Sciatic nerve (tissue), 2 donors: ENCODE data around the gene OPALIN. TPM values are rescaled to one million over a fixed set of nuclear protein-coding genes. Genes with fewer than 3 reads are reported as not detected.

ENCODE experiments used
- ATAC-seq: fragments of 200-7000 bp; cut with Tn5 transposase; one replicate; pipeline ENCODE4 v1.9.1; 2020; ENCODE audit warnings: mild to moderate bottlenecking, moderate library complexity
- DNase-seq: peaks from one replicate; pipeline ENCODE4 v3.0.0-alpha.2; 2020; ENCODE audit warnings: low spot score
- intact Hi-C: fragments of 100-400 bp; cut with DNase I; formaldehyde crosslinking; loops from one replicate; pipeline ENCODE4 v1.14.2; 2022
- total RNA-seq: library from RNA; stranded (reverse); fragmentation: NEBNext Ultra II Directional; extraction: Animal tissue kit (Norgen Biotek cat#: 25700); gene quantifications from one replicate; pipeline ENCODE4 v1.2.1, GENCODE V29; 2021
- donor health status: DM: no; HTN: no; CAD: no.
- donor health status: DM: no; HTN: no; CAD: no.

OPALIN gene
- total RNA-seq, 1 donor from 2014 or later: not detected

DNA sequence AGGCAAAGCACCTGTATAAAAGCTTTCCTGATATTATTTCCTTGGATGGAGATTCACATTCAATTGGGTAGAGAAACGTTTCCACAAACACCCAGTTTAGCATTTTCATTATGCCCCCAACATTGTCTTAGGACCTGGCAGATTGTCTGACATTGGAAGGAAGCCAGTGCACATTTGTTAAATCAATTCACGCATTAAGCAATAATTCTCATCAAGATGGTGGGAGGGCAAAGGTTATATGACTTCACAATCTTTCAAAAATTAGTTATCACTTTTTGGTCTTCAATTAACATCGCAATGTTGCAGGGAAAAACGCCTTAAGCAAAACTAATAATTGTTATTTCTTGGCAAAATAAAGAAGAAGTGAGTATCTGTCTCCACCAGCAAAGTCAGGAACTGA is 16.4 kb downstream of the OPALIN start:
- ATAC-seq (no peak), DNase-seq (no peak)
- intact Hi-C loops: no loop called here

DNA sequence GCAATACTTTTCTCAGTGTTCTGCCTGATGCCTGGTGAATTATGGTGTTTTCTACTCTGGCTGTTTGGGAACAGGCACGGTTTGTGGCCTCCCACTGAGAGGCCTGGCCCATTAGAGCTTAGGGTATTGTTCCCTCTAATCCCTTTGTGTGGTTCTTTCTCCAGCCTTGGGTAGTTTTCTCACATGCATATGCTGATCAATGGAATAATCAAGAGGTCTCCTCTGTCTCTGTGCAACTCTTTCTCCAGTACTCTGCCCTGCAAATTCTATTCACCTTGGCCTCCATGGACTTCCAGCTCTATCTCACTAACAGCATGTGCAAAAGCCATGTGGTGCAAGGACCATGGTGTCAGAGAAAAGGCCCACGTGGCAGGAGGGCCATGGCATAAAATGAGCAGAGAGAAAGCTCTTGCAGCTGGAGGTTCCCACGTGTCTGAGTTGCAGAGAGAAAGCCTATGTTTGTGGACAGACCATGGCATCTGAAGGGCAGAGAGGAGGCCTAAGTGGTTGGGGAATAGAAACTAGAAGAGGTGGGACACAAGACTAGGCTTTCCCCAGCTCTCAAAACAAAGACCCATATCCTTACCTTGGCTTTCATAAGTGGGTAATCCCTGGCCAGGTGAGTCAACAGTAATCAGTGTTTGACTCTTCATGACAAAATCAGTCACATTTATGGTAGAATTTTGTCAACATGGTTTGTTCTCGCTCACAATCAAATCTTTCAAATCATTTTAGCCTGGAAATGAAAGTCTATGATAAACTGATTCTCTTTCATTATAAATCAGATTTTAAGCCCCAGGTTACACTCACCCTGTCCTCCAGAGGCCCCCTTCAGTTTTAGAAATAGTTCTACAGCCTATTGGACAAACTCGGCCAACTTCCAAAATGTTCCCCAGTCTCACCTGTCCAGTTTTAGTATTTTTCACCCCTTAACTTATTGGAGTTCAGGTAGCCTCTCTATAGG is 17.3 kb downstream of the OPALIN start:
- ATAC-seq (no peak), DNase-seq (no peak)
- intact Hi-C loops: no loop called here

- peak; percentile 63 for DNase-seq
- intact Hi-C loops: no loop called here
- ATAC-seq: peak; percentile 44
Observed at GRCh38 chr10:96339956-96340904, 18.6 kb downstream of the OPALIN start.

DNA sequence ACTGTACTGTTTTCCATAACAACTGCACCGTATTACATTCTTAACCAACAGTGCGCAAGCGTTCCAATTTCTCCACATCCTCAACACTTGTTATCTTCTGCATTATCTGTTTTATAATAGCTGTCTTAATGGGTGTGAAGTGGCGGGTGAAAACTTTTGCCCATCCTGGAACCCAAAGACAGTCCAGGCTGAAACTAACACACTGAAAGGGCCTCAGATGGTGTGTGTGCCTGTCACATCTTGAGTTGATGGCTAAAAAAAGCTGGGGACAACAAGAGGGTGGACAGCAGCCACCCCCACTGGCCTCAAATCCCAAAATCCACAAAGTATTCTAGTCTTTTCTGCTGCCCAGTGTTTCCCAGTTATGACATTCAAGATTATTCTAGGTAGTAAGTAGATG is 19.4 kb downstream of the OPALIN start:
- ATAC-seq (no peak), DNase-seq (no peak)
- intact Hi-C loops: no loop called here

- no peak for ATAC-seq
- intact Hi-C loops: no loop called here
- no peak for DNase-seq
Observed at GRCh38 chr10:96338279-96338925, 20.4 kb downstream of the OPALIN start.

DNA sequence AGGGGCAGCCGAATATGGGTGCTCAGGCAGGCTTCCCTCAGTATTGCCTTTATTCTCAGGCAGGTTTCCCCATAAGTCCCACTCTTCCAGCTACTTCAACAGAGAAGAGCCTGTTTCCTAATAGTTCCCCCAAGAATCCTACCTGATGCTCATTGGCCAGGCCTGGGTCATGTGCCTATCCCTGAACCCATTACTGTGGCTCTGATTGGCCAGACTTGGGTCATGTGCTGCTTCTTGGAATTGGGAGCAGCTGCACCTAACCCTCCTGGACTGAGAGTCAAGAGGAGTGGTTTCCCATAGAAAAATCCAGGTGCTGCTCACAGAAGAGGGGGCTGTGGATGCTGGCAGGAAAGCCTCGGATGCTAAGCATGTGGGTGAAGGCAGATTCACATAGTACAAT is 21.7 kb downstream of the OPALIN start:
- ATAC-seq: no peak
- intact Hi-C loops: no loop called here

GRCh38 chr10:96334616-96335526 is 23.9 kb downstream of the OPALIN start:
- no peak for ATAC-seq
- intact Hi-C loops: no loop called here
- no peak for DNase-seq

More for the DNA sequence above, 21.7 kb downstream of the OPALIN start:
- no peak for DNase-seq

- ATAC-seq (no peak), DNase-seq (no peak)
- intact Hi-C loops: no loop called here
Observed at GRCh38 chr10:96333101-96333500, 25.7 kb downstream of the OPALIN start.

GRCh38 chr10:96327462-96327861 is 31.3 kb downstream of the OPALIN start:
- ATAC-seq: no peak
- intact Hi-C loops: no loop called here
- no peak for DNase-seq

- intact Hi-C loops: no loop called here
- ATAC-seq (no peak), DNase-seq (no peak)
Observed at GRCh38 chr10:96325719-96326373, 33.0 kb downstream of the OPALIN start.

DNA sequence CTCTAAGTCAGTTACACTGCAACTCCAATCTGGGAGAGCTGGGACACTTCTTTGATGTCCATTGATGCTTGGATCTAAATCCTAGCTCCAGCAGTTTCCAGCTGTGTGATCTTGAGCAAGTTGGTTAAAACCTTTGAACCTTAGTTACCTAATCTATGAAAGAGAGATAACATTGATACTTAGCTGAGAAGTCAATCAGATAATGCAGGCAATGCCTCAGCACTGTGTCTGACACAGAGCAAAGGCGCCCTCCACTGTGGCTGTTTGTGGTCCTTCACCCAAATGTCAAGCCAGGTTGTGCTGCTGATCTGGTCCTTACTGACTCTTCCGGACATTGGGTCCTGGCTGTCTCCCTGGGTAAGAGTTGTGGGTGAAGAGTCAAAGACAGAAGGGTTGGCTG is 34.4 kb downstream of the OPALIN start:
- intact Hi-C loops: no loop called here
- DNase-seq: no peak
- no peak for ATAC-seq

DNA sequence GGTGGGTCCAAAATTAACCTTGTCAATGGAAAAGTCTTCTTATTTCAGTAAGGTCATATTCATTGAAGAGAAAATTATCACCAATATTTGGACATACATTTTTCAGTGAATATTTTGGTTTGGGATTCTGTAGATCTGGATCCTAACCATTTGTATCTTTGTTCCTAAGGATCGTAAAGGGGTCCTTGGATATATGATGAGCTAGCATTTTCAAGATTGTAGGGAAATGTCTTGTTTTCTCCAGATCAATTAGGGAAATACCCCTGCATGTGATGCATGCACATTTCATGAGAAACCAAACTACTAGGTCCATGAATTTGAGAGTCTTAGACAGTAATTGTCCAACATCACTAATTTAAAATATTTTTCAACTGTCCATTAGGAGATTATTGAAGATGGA is 36.5 kb downstream of the OPALIN start:
- intact Hi-C loops: no loop called here
- DNase-seq: no peak

DNA sequence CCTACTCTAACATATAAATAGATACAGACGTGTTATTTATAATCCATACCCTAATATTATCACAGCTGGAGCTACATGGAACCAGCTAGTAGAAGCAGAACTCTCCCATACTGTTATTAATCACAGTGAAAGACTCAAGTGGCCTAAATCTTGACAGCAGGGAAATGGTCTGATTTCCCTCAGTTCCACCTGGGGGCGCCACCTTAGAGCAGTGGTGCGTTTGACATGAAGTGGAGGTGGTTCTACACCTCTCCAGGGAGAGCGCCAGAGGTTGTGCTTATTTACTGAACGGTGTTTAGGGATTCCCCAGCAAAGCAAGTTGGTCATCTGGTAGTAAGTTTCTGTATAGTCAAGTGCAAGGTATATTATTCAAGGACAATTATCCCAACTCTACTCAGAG is 37.0 kb downstream of the OPALIN start:
- ATAC-seq (no peak), DNase-seq (no peak)
- intact Hi-C loops: no loop called here

More for the DNA sequence above, 36.5 kb downstream of the OPALIN start:
- ATAC-seq: no peak

DNA sequence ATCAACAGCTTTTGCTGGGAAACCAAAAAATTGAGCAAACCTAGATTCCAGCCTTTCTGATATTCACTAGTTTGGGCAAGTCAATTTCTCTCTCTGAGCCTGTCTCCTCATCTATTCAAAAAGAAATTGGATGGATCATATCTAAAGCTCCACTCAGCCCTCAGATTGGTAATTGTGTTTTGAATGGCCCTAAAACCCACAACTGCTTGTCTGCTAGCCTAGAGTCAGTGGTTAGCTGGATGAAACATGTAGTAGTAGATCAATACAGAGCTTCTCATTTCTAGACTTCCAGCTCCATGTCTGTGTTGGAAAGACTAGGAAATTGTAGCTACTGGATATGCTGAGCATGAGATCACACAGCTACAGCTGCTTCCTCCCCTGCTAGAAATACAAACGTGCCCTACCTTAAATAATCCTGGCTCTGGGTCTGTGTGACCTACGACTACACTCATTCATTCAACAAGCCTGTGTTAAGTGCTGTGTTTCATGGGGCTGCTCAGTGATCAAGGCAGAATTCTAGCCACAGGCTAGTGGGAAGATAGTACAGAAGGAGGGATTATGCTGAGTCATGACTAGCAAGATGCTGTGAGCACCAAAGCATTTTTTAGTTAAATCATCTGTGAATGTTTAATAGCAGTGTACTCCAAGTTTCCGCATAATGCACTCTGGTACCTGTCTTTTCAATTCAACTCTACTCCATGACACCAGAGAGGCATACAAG is 38.9 kb downstream of the OPALIN start:
- ATAC-seq: no peak
- intact Hi-C loops: no loop called here
- DNase-seq: no peak

GRCh38 chr10:96317067-96317833 is 41.6 kb downstream of the OPALIN start:
- no peak for ATAC-seq
- intact Hi-C loops: no loop called here
- DNase-seq: no peak

DNA sequence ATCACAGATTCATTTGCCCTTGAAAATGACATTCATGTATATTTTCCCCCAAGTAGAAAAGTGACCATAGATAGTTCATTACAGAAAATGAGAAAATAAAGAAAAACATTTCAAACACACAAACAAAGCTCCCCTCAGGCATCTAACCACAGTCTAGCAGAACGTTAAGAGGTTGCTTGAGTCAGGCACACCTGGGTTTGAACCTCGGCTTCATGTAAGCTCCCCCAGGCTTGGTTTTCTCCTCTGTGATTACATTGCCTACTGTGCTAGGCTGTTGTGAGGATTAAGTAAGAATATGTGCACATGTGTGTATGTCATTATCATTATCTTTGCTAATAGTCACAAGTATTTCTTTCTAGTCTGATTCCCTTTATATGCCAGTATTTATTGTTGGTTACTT is 45.5 kb downstream of the OPALIN start:
- ATAC-seq (no peak), DNase-seq (no peak)
- intact Hi-C loops: no loop called here
